K562 (cell line): Measurements from ENCODE around the gene IBTK. TPM values are rescaled to one million over a fixed set of nuclear protein-coding genes. Genes with fewer than 3 reads are reported as not detected.

ENCODE experiments used
- ATAC-seq: fragments of 200-7000 bp; cut with Tn5 transposase; 3 replicates; pipeline ENCODE4 v1.9.1; 2020; ENCODE audit warnings: moderate library complexity
- BruUV-seq: library from RNA; stranded (reverse); fragments of 400-500 nt; replicated peaks from 2 replicates; lab custom pipeline; 2021; lab: Mats Ljungman, UMichigan
- CTCF ChIA-PET: fragments of 300-600 bp; formaldehyde crosslinking; extraction: SDS; loops from one replicate; lab custom pipeline; 2021; ENCODE audit warnings: low intra/inter-chr PET ratio; lab: Yijun Ruan, JAX
- POLR2A ChIA-PET: fragments of 300-600, 350-650 bp; sonication (Branson Sonifier 250); formaldehyde crosslinking; extraction: SDS; loops from one replicate; lab custom pipeline; 2021; ENCODE audit warnings: antibody characterized with exemption, inconsistent platforms; lab: Yijun Ruan, JAX
- DNase-seq, 4 experiments: peaks; one replicate each; pipeline versions ENCODE4 v3.0.0 to v3.0.0-alpha.2; 2011 to 2018; ENCODE audit warnings: low spot score in 3 of 4, mixed read lengths in 3 of 4; ENCODE audit errors: extremely low read depth in 1 of 4
- FAIRE-seq: peaks from 2 replicates; lab custom pipeline; 2011; peaks lifted over from hg19 to GRCh38; lab: Jason Lieb, UNC
- H2AFZ ChIP-seq: 2 replicates; pipeline ENCODE4 v1.6.0; 2011; ENCODE audit warnings: low read depth, low read length, control low read depth, inconsistent platforms
- H3K27ac ChIP-seq: fragments of 200-600 bp; 3 replicates; pipeline ENCODE4 v1.8.0; 2011; ENCODE audit warnings: low read depth, mild to moderate bottlenecking, control low read depth, inconsistent platforms, low read length, moderate library complexity, mixed read lengths; ENCODE audit errors: extremely low read depth
- H3K27me3 ChIP-seq, 2 experiments: fragments of 300-600 bp in 1 of 2; 2 replicates in 1 of 2; 3 replicates in 1 of 2; pipeline versions ENCODE4 v1.6.0 to v1.8.0; 2011; ENCODE audit warnings: inconsistent platforms in 2 of 2, low read length in 2 of 2, mild to moderate bottlenecking in 1 of 2, mixed read lengths in 1 of 2, moderate library complexity in 1 of 2; ENCODE audit not compliant: control insufficient read depth in 2 of 2, insufficient read depth in 2 of 2
- H3K36me3 ChIP-seq: fragments of 300-600 bp; 3 replicates; pipeline ENCODE4 v1.8.0; 2011; ENCODE audit warnings: mild to moderate bottlenecking, low read length, inconsistent platforms; ENCODE audit not compliant: control insufficient read depth, insufficient read depth
- H3K4me1 ChIP-seq, 2 experiments: fragments of 200-600 bp in 1 of 2; replicated peaks in 1 of 2; 2 replicates in 1 of 2; 3 replicates in 1 of 2; pipeline versions ENCODE4 v1.5.1 to v1.8.0; 2011; ENCODE audit warnings: inconsistent platforms in 2 of 2, low read length in 2 of 2, mild to moderate bottlenecking in 1 of 2, mixed read lengths in 1 of 2, moderate library complexity in 1 of 2; ENCODE audit not compliant: control insufficient read depth in 2 of 2, insufficient read depth in 2 of 2
- H3K4me2 ChIP-seq: 2 replicates; pipeline ENCODE4 v1.6.1; 2011; ENCODE audit warnings: low read length, control low read depth, inconsistent platforms, mixed read lengths; ENCODE audit not compliant: insufficient read depth
- H3K4me3 ChIP-seq: fragments of 200-600 bp; sonication (generic), shearing (Covaris generic); 2 replicates; pipeline ENCODE4 v1.5.1; 2016; ENCODE audit warnings: control low read depth, inconsistent platforms
- H3K79me2 ChIP-seq: fragments of 200-600 bp; 3 replicates; pipeline ENCODE4 v1.8.0; 2011; ENCODE audit warnings: low read length, inconsistent platforms; ENCODE audit not compliant: control insufficient read depth, insufficient read depth
- H3K9ac ChIP-seq, 2 experiments: 2 replicates each; pipeline versions ENCODE4 v1.6.0 to v1.6.1; 2011; ENCODE audit warnings: low read depth in 2 of 2, low read length in 2 of 2, control low read depth in 1 of 2, inconsistent platforms in 1 of 2, mild to moderate bottlenecking in 1 of 2, mixed read lengths in 1 of 2; ENCODE audit not compliant: insufficient read depth in 1 of 2
- H3K9me1 ChIP-seq: one replicate; pipeline ENCODE4 v1.6.0; 2011; ENCODE audit warnings: inconsistent platforms, mild to moderate bottlenecking, low read length, moderate library complexity; ENCODE audit not compliant: control insufficient read depth, insufficient read depth
- H3K9me3 ChIP-seq: replicated peaks from 2 replicates; pipeline ENCODE4 v1.5.1; 2011; ENCODE audit warnings: low read depth, low read length, inconsistent platforms; ENCODE audit not compliant: control insufficient read depth, insufficient read depth
- H4K20me1 ChIP-seq: replicated peaks from 2 replicates; pipeline ENCODE4 v1.6.1; 2011; ENCODE audit warnings: low read length, inconsistent platforms, mixed read lengths; ENCODE audit not compliant: control insufficient read depth, insufficient read depth
- CEBPG ChIP-seq, 3 experiments: fragments of 200-800 bp in 1 of 3; sonication (Bioruptor generic) in 1 of 3; sonication (generic) in 1 of 3; formaldehyde crosslinking in 1 of 3; IDR thresholded peaks in 2 of 3; conservative IDR thresholded peaks in 1 of 3; 2 replicates each; pipeline versions ENCODE4 v1.6.1 to v1.8.0; 2016 to 2022; ENCODE audit warnings: missing compliant biosample characterization in 2 of 3, missing genetic modification characterization in 2 of 3, mild to moderate bottlenecking in 1 of 3, missing genetic modification reagents in 1 of 3
- E2F1 ChIP-seq: sonication (generic); formaldehyde crosslinking; IDR thresholded peaks from 2 replicates; pipeline ENCODE4 v1.8.1; 2023; ENCODE audit warnings: mild to moderate bottlenecking, missing genetic modification reagents, moderate library complexity
- TGIF2 ChIP-seq: sonication (generic); formaldehyde crosslinking; IDR thresholded peaks from 2 replicates; pipeline ENCODE4 v1.8.1; 2022; ENCODE audit warnings: mild to moderate bottlenecking, missing genetic modification reagents, moderate library complexity
- ZNF134 ChIP-seq: fragments of 250-450 bp; sonication (Bioruptor Pico); conservative IDR thresholded peaks from 2 replicates; pipeline ENCODE4 v1.4.0; 2020
- WGBS: fragments of 100-300 bp; shearing (Covaris generic); methylation state at CpG from one replicate; pipeline ENCODE4 v1.1.6; 2016; ENCODE audit warnings: low coverage, mixed read lengths; ENCODE audit not compliant: insufficient coverage; ENCODE audit errors: missing lambda C conversion rate; 5-methylcytosine and 5-hydroxymethylcytosine counted together
- in situ Hi-C: fragments of 300-500 bp; cut with MboI; formaldehyde crosslinking; loops from 4 replicates; pipeline ENCODE4 v1.15.0; 2018; ENCODE audit warnings: inconsistent platforms, mixed read lengths
- intact Hi-C: fragments of 100-400 bp; cut with micrococcal nuclease; formaldehyde crosslinking; loops from 2 replicates; pipeline ENCODE4 v1.14.2; 2022
- polyA plus RNA-seq, 8 experiments: library from polyadenylated mRNA; depleted of rRNA in 4 of 8; stranded (reverse) in 5 of 8; unstranded in 3 of 8; fragments of >200 nt; fragmentation: Nextera tagmentation in 2 of 8; fragmentation: Illumina TruSeq in 1 of 8; extraction: Ambion mirVana in 2 of 8; extraction: Trizol in 1 of 8; gene quantifications; 2 replicates each; pipeline versions ENCODE4 v1.2.1 to v1.2.3, GENCODE V29; 2011 to 2014; ENCODE audit warnings: inconsistent platforms in 1 of 8, missing spikeins in 1 of 8
- total RNA-seq, 7 experiments: library from RNA; depleted of rRNA in 6 of 7; stranded (reverse); fragments of >200 nt in 6 of 7; fragmentation: Illumina TruSeq in 2 of 7; extraction: Trizol in 2 of 7; gene quantifications; 2 replicates each; pipeline versions ENCODE4 v1.2.1 to v1.2.3, GENCODE V29; 2011 to 2021; ENCODE audit warnings: low replicate concordance in 1 of 7

IBTK gene
- total and polyA plus RNA-seq, 9 of the 15 experiments (the other 6 are each of a cell fraction or from before 2014, with no cell fraction given) = 13.2 to 36.4 (median 21.8) TPM

DNA sequence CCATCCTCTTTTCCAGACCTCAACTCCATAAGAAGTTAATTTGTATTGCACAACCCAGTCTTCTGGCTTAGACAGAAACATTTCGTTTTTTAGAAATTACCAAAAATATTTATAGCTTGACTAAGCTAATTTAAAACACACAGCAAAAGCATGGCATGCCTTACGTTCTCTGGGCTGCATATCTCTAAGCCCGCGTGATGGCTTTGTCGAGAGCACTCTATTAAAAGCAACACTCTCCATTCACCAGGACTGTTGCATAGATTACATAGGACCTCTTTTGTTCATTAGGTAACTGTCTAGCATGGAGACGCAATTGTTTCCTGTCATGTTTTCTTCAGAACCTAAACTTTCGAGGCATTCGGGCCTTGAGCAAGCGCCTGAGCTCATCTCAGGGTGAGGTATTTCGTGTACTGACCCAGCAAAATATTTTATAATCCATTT, 104.5 kb downstream of the IBTK start:
- Histone ChIP-seq H2AFZ (no peak overlapping the region), H3K27ac (no peak overlapping the region), H3K4me1 (0 out of 5 replicates have a peak, but pooled peaks cover 0 to 4% of the 10 kb centered on the region in 2 experiments), H3K9ac (no peak overlapping the region), H3K9me3 (no peaks in the 10 kb centered on the region), H3K9me1 (no peaks in the 10 kb centered on the region), H3K36me3 (no peaks in the 10 kb centered on the region), H3K27me3 (no peaks in the 10 kb centered on the region), H3K4me3 (no peak overlapping the region), H3K79me2 (no peaks in the 10 kb centered on the region), H4K20me1 (no peaks in the 10 kb centered on the region), H3K4me2 (no peak overlapping the region)
- FAIRE-seq (no peak), ATAC-seq (no peak), DNase-seq (no peak)
- CTCF ChIA-PET = no interaction called here
- WGBS = 13% methylated on average over 10 of the region's 10 CpGs
- no TSS peak for BruUV-seq
- POLR2A ChIA-PET = interaction anchor here (1.3 kb wide), 1 partner anchor 8 kb away, joined by 4 read pairs; no protein-coding TSS in a partner anchor
- intact Hi-C loops (no loop called here), in situ Hi-C loops (no loop called here)
- TF ChIP-seq ZNF134 (CRISPR knock-in tag) (no peak), E2F1 (no peak), TGIF2 (no peak), CEBPG (CRISPR knock-in tag; IDR thresholded peaks at IDR 0.05) (no peak), CEBPG (tag; conservative IDR thresholded peaks at IDR 0.05 in 1 of 2, IDR thresholded peaks at IDR 0.05 in 1 of 2) (0 out of 4 replicates have a peak, but pooled peaks of 1 of the 2 experiments have one; percentile 13)
